A673 (cell line): ENCODE results near the gene GJC2. TPM values are rescaled to one million over a fixed set of nuclear protein-coding genes. Genes with fewer than 3 reads are reported as not detected.
A peak's percentile ranks its signal among the peaks of the same experiment; 100 is the strongest.

ENCODE experiments used
- BruUV-seq: library from RNA; stranded (reverse); fragments of 400-500 nt; replicated peaks from 2 replicates; lab custom pipeline; 2021; lab: Mats Ljungman, UMichigan
- CTCF ChIA-PET: fragments of 300-600 bp; sonication (Branson Sonifier 250); formaldehyde crosslinking; loops from one replicate; lab custom pipeline; 2022; ENCODE audit warnings: antibody characterized with exemption; lab: Charles Lee
- POLR2A ChIA-PET: fragments of 300-600 bp; sonication (Branson Sonifier 250); formaldehyde crosslinking; loops from one replicate; lab custom pipeline; 2022; ENCODE audit warnings: antibody characterized with exemption; ENCODE audit not compliant: low non-redundant PET; lab: Charles Lee
- DNase-seq: peaks from one replicate; pipeline ENCODE4 v3.0.0-alpha.2; 2015; ENCODE audit warnings: low spot score
- H3K27ac ChIP-seq: fragments of 200-600 bp; sonication (generic); 2 replicates; pipeline ENCODE4 v1.5.1; 2016; ENCODE audit warnings: mixed run types, low read depth, mild to moderate bottlenecking, mixed read lengths, antibody characterized with exemption, low read length; ENCODE audit not compliant: poor library complexity, severe bottlenecking
- H3K27me3 ChIP-seq: fragments of 200-600 bp; sonication (generic); replicated peaks from 2 replicates; pipeline ENCODE4 v1.6.1; 2017; ENCODE audit warnings: mixed run types, low read depth, mild to moderate bottlenecking, mixed read lengths, antibody characterized with exemption, low read length; ENCODE audit not compliant: insufficient read depth, poor library complexity
- H3K36me3 ChIP-seq: fragments of 200-600 bp; sonication (generic); 2 replicates; pipeline ENCODE4 v1.6.1; 2016; ENCODE audit warnings: mixed run types, mild to moderate bottlenecking, mixed read lengths, antibody characterized with exemption, low read length; ENCODE audit not compliant: insufficient read depth, poor library complexity, severe bottlenecking
- H3K4me1 ChIP-seq: fragments of 200-600 bp; sonication (generic); 2 replicates; pipeline ENCODE4 v1.6.1; 2017; ENCODE audit warnings: mixed run types, mild to moderate bottlenecking, mixed read lengths, antibody characterized with exemption, low read length; ENCODE audit not compliant: insufficient read depth, poor library complexity, severe bottlenecking
- H3K4me3 ChIP-seq: fragments of 200-600 bp; sonication (generic); 2 replicates; pipeline ENCODE4 v1.5.1; 2016; ENCODE audit warnings: low read depth, mixed run types, mild to moderate bottlenecking, mixed read lengths, low read length; ENCODE audit not compliant: poor library complexity, severe bottlenecking
- H3K9me3 ChIP-seq: fragments of 200-600 bp; sonication (generic); 2 replicates; pipeline ENCODE4 v1.6.1; 2016; ENCODE audit warnings: mixed run types, low read depth, mild to moderate bottlenecking, mixed read lengths, antibody characterized with exemption, low read length; ENCODE audit not compliant: poor library complexity, severe bottlenecking
- EZH2 ChIP-seq: fragments of 200-600 bp; sonication (generic); IDR thresholded peaks from 2 replicates; pipeline ENCODE4 v1.6.1; 2017; ENCODE audit warnings: borderline replicate concordance, low read depth, mild to moderate bottlenecking, mixed read lengths, antibody characterized with exemption, low read length; ENCODE audit not compliant: poor library complexity, severe bottlenecking
- intact Hi-C: fragments of 100-400 bp; cut with micrococcal nuclease; formaldehyde crosslinking; loops from one replicate; pipeline ENCODE4 v1.10.0; 2022; ENCODE audit not compliant: unreplicated experiment
- total RNA-seq: library from RNA; stranded (reverse); gene quantifications from 2 replicates; pipeline ENCODE4 v1.2.3, GENCODE V29; 2021
- TF ChIP-seq, protein P1 (sequence below): fragments of 300-800, 200-600 bp; sonication (generic); conservative IDR thresholded peaks from 2 replicates; pipeline ENCODE4 v1.5.1; 2017; ENCODE audit warnings: low read depth, mild to moderate bottlenecking, antibody characterized with exemption, low read length, moderate library complexity, mixed read lengths

Gene GJC2
- total RNA-seq, 1 experiment from 2014 or later: 0.97 TPM

DNA sequence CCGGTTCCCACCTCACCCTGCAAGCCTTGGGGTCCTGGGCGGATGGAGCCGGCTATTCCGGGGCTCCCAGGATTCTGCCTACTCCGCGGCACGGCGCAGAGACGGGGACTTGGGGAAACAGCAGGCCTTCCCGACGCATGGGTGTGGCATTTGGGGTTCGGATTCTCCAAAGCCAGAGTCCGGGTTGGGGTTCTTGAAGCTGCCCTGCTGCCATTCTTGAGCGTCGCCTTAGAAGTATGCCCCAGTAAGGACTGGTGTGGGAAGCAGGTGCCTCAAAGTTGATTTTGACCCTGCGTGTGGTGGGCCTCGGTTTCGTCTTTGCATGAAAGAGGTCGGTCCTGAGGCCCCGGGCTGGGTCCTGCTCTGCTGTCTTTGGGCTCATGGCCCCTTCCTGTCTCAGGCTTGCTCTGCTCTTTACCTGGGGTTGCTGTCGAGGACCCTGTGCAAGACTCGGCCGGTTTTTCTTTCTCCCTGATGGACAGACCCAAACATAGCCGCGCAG is 9.0 kb upstream of the GJC2 start:
- ChIA-PET POLR2A (no interaction called here), CTCF (no interaction called here)
- BruUV-seq: no TSS peak
- TF ChIP-seq EZH2: no peak
- TF ChIP-seq, protein P1, sequence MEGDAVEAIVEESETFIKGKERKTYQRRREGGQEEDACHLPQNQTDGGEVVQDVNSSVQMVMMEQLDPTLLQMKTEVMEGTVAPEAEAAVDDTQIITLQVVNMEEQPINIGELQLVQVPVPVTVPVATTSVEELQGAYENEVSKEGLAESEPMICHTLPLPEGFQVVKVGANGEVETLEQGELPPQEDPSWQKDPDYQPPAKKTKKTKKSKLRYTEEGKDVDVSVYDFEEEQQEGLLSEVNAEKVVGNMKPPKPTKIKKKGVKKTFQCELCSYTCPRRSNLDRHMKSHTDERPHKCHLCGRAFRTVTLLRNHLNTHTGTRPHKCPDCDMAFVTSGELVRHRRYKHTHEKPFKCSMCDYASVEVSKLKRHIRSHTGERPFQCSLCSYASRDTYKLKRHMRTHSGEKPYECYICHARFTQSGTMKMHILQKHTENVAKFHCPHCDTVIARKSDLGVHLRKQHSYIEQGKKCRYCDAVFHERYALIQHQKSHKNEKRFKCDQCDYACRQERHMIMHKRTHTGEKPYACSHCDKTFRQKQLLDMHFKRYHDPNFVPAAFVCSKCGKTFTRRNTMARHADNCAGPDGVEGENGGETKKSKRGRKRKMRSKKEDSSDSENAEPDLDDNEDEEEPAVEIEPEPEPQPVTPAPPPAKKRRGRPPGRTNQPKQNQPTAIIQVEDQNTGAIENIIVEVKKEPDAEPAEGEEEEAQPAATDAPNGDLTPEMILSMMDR: no peak
- H3K9me3 ChIP-seq: no peaks in the 10 kb centered on the region
- intact Hi-C loops: loop anchor here (1.0 kb wide), 1 partner anchor 31 kb away; the partner anchor contains the start of gene MRPL55
- peaks cover 18% of the 10 kb centered on the region for H3K4me1 ChIP-seq
- H3K4me3 ChIP-seq: peak overlapping the region; percentile 87
- no peak for DNase-seq
- H3K27me3 ChIP-seq: peaks cover 11% of the 10 kb centered on the region
- H3K27ac ChIP-seq: peak overlapping the region; percentile 92
- no peaks in the 10 kb centered on the region for H3K36me3 ChIP-seq

DNA sequence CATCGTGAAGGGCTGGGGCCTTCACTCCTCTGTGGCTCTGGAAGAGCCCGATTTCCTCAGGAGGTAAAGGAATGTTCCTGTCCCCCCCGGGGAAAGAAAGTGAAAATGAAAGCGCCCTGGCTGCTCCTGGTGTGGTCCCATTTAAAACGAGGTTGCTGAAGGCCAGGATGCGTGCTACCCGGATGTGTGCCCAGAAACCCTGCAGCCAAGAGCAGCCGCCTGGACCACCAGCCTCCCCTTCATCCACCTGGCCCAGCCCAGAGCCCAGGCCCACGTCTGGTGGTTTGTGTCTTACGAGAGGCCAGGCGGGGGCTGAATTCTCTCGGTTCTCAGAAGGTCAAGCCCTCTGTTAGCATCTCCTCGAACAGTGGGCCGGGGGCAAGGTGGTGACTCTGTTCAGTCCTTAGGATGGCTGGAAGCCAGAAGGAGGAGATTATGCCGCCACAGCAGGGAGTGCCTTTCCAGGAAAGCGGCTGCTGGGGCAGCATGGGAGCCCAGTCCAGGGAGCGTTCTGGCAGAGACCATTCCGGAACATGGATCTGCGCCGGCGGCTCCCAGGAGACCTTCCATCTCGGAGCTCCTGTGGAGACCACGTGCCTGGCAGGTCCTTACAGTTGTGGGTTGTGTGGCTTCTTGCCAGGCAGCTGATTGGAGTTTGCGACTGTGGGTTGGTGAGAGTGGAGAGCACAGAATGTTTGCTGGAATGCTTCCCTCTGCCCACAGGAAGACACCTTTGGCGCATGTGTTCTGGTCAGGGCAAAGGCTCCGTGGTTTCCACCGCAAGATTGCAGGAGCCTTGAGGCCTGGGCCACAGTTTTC is 8.3 kb upstream of the GJC2 start:
- H3K4me1 ChIP-seq: peaks cover 18% of the 10 kb centered on the region
- H3K27ac ChIP-seq: peak overlapping the region; percentile 92
- ChIA-PET CTCF (no interaction called here), POLR2A (no interaction called here)
- no TSS peak for BruUV-seq
- H3K4me3 ChIP-seq: peak overlapping the region; percentile 87
- H3K27me3 ChIP-seq: peaks cover 5% of the 10 kb centered on the region
- no peaks in the 10 kb centered on the region for H3K9me3 ChIP-seq
- no peaks in the 10 kb centered on the region for H3K36me3 ChIP-seq
- peak; percentile 82 for DNase-seq
- TF ChIP-seq EZH2: no peak
- TF ChIP-seq, protein P1: no peak
- intact Hi-C loops: no loop called here

DNA sequence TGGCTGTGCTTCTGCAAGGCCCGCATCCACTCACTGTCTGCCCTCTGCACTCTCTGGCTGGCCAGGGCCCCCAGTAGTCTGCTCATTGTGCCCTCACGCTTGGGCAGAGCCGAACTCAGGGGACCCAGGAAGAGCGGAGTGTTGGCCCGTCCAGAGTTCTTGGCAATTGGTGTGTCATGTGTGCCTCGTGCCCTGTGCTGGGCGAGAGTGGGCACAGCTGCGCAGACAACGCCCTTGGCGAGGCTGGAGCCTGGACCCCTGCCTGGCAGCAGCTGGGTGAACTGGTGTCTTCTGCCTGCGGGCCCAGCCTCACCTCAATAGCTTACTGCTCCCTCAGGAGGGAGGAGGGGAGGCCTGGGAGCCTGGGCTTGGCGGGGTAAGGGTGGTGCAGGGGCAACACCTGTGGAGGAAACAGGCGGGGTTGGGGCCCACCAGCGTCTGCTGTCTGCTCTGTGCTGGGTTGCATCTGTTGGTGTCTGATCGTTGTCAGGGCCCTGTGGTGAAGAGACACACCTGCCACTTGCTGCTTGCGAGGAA is 7.5 kb upstream of the GJC2 start:
- peaks cover 18% of the 10 kb centered on the region for H3K4me1 ChIP-seq
- H3K27me3 ChIP-seq: no peaks in the 10 kb centered on the region
- CTCF ChIA-PET: no interaction called here
- no peaks in the 10 kb centered on the region for H3K9me3 ChIP-seq
- intact Hi-C loops: no loop called here
- peak overlapping the region; percentile 92 for H3K27ac ChIP-seq
- BruUV-seq: no TSS peak
- POLR2A ChIA-PET: interaction anchor here (0.7 kb wide), 1 partner anchor 270 kb away, joined by 3 read pairs; no protein-coding TSS in a partner anchor
- peak overlapping the region; percentile 87 for H3K4me3 ChIP-seq
- H3K36me3 ChIP-seq: no peaks in the 10 kb centered on the region
- no peak for TF ChIP-seq EZH2
- TF ChIP-seq, protein P1: no peak
- no peak for DNase-seq
